Endothelial cell of umbilical vein (primary cell): ENCODE data around the gene RPL22. TPM values are rescaled to one million over a fixed set of nuclear protein-coding genes. Genes with fewer than 3 reads are reported as not detected.

Experiments used
- BruUV-seq: library from RNA; stranded (reverse); fragments of 400-500 nt; replicated peaks from 2 replicates; lab custom pipeline; 2021; lab: Mats Ljungman, UMichigan
- CTCF ChIA-PET: fragments of 300-600, 350-600 bp; sonication (Branson Sonifier 250); formaldehyde crosslinking; loops from one replicate; lab custom pipeline; 2021; ENCODE audit warnings: antibody characterized with exemption, inconsistent platforms; lab: Charles Lee
- POLR2A ChIA-PET: fragments of 300-600, 350-600 bp; sonication (Branson Sonifier 250); formaldehyde crosslinking; loops from one replicate; lab custom pipeline; 2021; ENCODE audit warnings: antibody characterized with exemption, inconsistent platforms; lab: Charles Lee
- DNase-seq: peaks from one replicate; pipeline ENCODE4 v3.0.0-alpha.2; 2011; ENCODE audit warnings: low read depth, low spot score
- FAIRE-seq: peaks from 2 replicates; lab custom pipeline; 2011; peaks lifted over from hg19 to GRCh38; lab: Jason Lieb, UNC
- H2AFZ ChIP-seq: 2 replicates; pipeline ENCODE4 v1.6.0; 2012; ENCODE audit warnings: low read depth, low read length, control low read depth, inconsistent platforms
- H3K27ac ChIP-seq: 2 replicates; pipeline ENCODE4 v1.5.1; 2011; ENCODE audit warnings: low read depth, mild to moderate bottlenecking, control low read depth, low read length, moderate library complexity; ENCODE audit not compliant: insufficient read depth
- H3K27me3 ChIP-seq, 2 experiments: 2 replicates each; pipeline versions ENCODE4 v1.6.0 to v1.6.1; 2011; ENCODE audit warnings: low read length in 2 of 2, mixed read lengths in 1 of 2; ENCODE audit not compliant: control insufficient read depth in 2 of 2, insufficient read depth in 2 of 2
- H3K36me3 ChIP-seq, 2 experiments: 2 replicates in 1 of 2; 3 replicates in 1 of 2; pipeline ENCODE4 v1.5.1; 2011; ENCODE audit warnings: low read length in 2 of 2, mild to moderate bottlenecking in 1 of 2, moderate library complexity in 1 of 2; ENCODE audit not compliant: control insufficient read depth in 2 of 2, insufficient read depth in 2 of 2; ENCODE audit errors: extremely low read depth in 1 of 2
- H3K4me1 ChIP-seq: 3 replicates; pipeline ENCODE4 v1.5.1; 2011; ENCODE audit warnings: mild to moderate bottlenecking, low read length; ENCODE audit not compliant: control insufficient read depth, insufficient read depth; ENCODE audit errors: extremely low read depth
- H3K4me2 ChIP-seq: 2 replicates; pipeline ENCODE4 v1.6.1; 2011; ENCODE audit warnings: low read length, control low read depth, mixed read lengths; ENCODE audit not compliant: insufficient read depth
- H3K4me3 ChIP-seq, 3 experiments: fragments of 200-600 bp in 1 of 3; sonication (generic), shearing (Covaris generic) in 1 of 3; replicated peaks in 1 of 3; 2 replicates each; pipeline ENCODE4 v1.5.1; 2011 to 2016; ENCODE audit warnings: control low read depth in 3 of 3, low read length in 3 of 3, mild to moderate bottlenecking in 2 of 3, inconsistent platforms in 1 of 3, low read depth in 1 of 3, moderate library complexity in 1 of 3; ENCODE audit not compliant: insufficient read depth in 1 of 3
- H3K79me2 ChIP-seq: 2 replicates; pipeline ENCODE4 v1.6.0; 2012; ENCODE audit warnings: low read length, inconsistent platforms; ENCODE audit not compliant: control insufficient read depth, insufficient read depth
- H3K9ac ChIP-seq: replicated peaks from 2 replicates; pipeline ENCODE3; 2011; ENCODE audit warnings: low read length, control low read depth; ENCODE audit not compliant: insufficient read depth; ENCODE audit errors: extremely low read depth
- H3K9me1 ChIP-seq: replicated peaks from 3 replicates; pipeline ENCODE4 v1.6.0; 2011; ENCODE audit warnings: mild to moderate bottlenecking, low read length; ENCODE audit not compliant: control insufficient read depth, insufficient read depth; ENCODE audit errors: extremely low read depth
- H3K9me3 ChIP-seq: replicated peaks from 2 replicates; pipeline ENCODE4 v1.5.1; 2012; ENCODE audit warnings: low read length, inconsistent platforms; ENCODE audit not compliant: control insufficient read depth, insufficient read depth
- H4K20me1 ChIP-seq: replicated peaks from 2 replicates; pipeline ENCODE3; 2011; ENCODE audit warnings: mild to moderate bottlenecking, low read length; ENCODE audit not compliant: control insufficient read depth, insufficient read depth; ENCODE audit errors: extremely low read depth
- CTCF ChIP-seq, 2 donors: IDR thresholded peaks; 1 replicate in 1 of 2; 2 replicates in 1 of 2; pipeline ENCODE4 v1.5.1; 2011; ENCODE audit warnings: low read length in 2 of 2, mild to moderate bottlenecking in 2 of 2, moderate library complexity in 2 of 2, control low read depth in 1 of 2, inconsistent platforms in 1 of 2, low read depth in 1 of 2; ENCODE audit not compliant: insufficient read depth in 1 of 2; ENCODE audit errors: extremely low read depth in 1 of 2
- EZH2 ChIP-seq: IDR thresholded peaks from 2 replicates; pipeline ENCODE4 v1.6.1; 2012; ENCODE audit warnings: borderline replicate concordance, low read depth, mild to moderate bottlenecking, moderate library complexity, low read length, inconsistent platforms; ENCODE audit not compliant: severe bottlenecking
- FOS ChIP-seq: IDR thresholded peaks from 2 replicates; pipeline ENCODE4 v1.6.1; 2011; ENCODE audit warnings: mild to moderate bottlenecking, low read length, moderate library complexity, borderline replicate concordance; ENCODE audit not compliant: insufficient read depth
- GATA2 ChIP-seq: IDR thresholded peaks from 2 replicates; pipeline ENCODE4 v1.7.0; 2011; ENCODE audit warnings: low read depth, mild to moderate bottlenecking, moderate library complexity, mixed read lengths, low read length; ENCODE audit not compliant: insufficient read length, insufficient read depth
- JUN ChIP-seq: IDR thresholded peaks from 2 replicates; pipeline ENCODE4 v1.6.1; 2011; ENCODE audit warnings: borderline replicate concordance, low read depth; ENCODE audit not compliant: insufficient read length, insufficient read depth
- MAX ChIP-seq: IDR thresholded peaks from 2 replicates; pipeline ENCODE4 v1.6.1; 2011; ENCODE audit not compliant: insufficient read depth, insufficient read length
- MYC ChIP-seq: IDR thresholded peaks from one replicate; pipeline ENCODE4 v1.6.1; 2011; ENCODE audit warnings: mild to moderate bottlenecking, low read depth, low read length
- POLR2A ChIP-seq: IDR thresholded peaks from 2 replicates; pipeline ENCODE4 v1.6.1; 2012; ENCODE audit warnings: low read depth, mild to moderate bottlenecking, control low read depth, low read length
- POLR2AphosphoS5 ChIP-seq: IDR thresholded peaks from 2 replicates; pipeline ENCODE4 v1.6.1; 2012; ENCODE audit warnings: low read depth, mild to moderate bottlenecking, control low read depth, low read length, moderate library complexity; ENCODE audit not compliant: insufficient read depth
- dilution Hi-C: fragments of 300-500 bp; cut with MboI; formaldehyde crosslinking; loops from one replicate; pipeline ENCODE4 v1.15.0; 2019; ENCODE audit warnings: low sequenced_read_pairs; ENCODE audit not compliant: extremely low pct_ligation_motif_present
- intact Hi-C: fragments of 100-400 bp; cut with micrococcal nuclease; formaldehyde crosslinking; loops from one replicate; pipeline ENCODE4 v1.10.0; 2022
- polyA plus RNA-seq, 4 experiments: library from polyadenylated mRNA; depleted of rRNA in 3 of 4; stranded (reverse) in 3 of 4; unstranded in 1 of 4; fragments of >200 nt; gene quantifications; 2 replicates each; pipeline versions ENCODE4 v1.2.1 to v1.2.3, GENCODE V29; 2011 to 2012; ENCODE audit warnings: missing spikeins in 1 of 4
- total RNA-seq: library from RNA; stranded (reverse); gene quantifications from 2 replicates; pipeline ENCODE4 v1.2.3, GENCODE V29; 2021

RPL22 gene
- total and polyA plus RNA-seq, 2 donors (not counting 3 experiments of a cell fraction or from before 2014, with no cell fraction given): 71.2 to 343 TPM

GRCh38 chr1:6221210-6221784, 21.9 kb upstream of the RPL22 start:
- no peak for TF ChIP-seq POLR2AphosphoS5
- no peak for TF ChIP-seq MYC
- TF ChIP-seq FOS: no peak
- intact Hi-C loops: no loop called here
- Histone ChIP-seq H3K27me3 (no peaks in the 10 kb centered on the region), H3K9me3 (no peaks in the 10 kb centered on the region), H3K4me2 (no peak overlapping the region), H3K9me1 (no peaks in the 10 kb centered on the region), H3K36me3 (peaks cover 6 to 18% of the 10 kb centered on the region in 2 experiments), H3K4me1 (no peaks in the 10 kb centered on the region), H3K27ac (no peak overlapping the region), H3K79me2 (peaks cover 1% of the 10 kb centered on the region), H3K4me3 (no peak overlapping the region), H2AFZ (no peak overlapping the region), H3K9ac (no peak overlapping the region), H4K20me1 (no peaks in the 10 kb centered on the region)
- FAIRE-seq (no peak), DNase-seq (no peak)
- CTCF ChIA-PET: interaction anchor here (1.7 to 5.3 kb wide), 2 partner anchors 15 to 16 kb away, joined by 4 to 17 read pairs; no protein-coding TSS in a partner anchor
- BruUV-seq: no TSS peak
- dilution Hi-C loops: no loop called here
- POLR2A ChIA-PET: no interaction called here

DNA sequence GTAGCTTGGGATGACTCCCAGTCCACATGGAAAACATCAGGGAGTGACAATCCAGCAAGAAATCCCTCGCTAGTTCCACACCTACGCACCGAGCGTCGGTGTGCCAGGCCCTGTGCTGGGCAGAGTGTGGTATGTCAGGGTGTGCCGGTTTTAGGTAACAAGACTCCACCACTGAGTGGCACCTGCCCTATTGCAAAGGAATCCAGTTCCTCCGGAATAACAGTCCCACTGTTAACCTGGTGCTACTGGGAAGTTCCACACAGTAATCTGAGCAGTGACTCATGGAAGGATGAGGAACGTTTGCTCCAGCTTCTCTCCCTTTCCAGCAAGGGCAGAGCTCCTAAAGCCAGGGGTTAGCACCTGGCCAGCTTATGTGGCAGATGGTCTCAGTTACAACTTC, 20.8 kb upstream of the RPL22 start:
- H2AFZ ChIP-seq: no peak overlapping the region
- POLR2A ChIA-PET: no interaction called here
- no TSS peak for BruUV-seq
- peaks cover 6 to 13% of the 10 kb centered on the region in 2 experiments for H3K36me3 ChIP-seq
- no peak overlapping the region for H3K4me2 ChIP-seq
- H3K4me3 ChIP-seq: no peak overlapping the region
- no peak overlapping the region for H3K9ac ChIP-seq
- DNase-seq (no peak), FAIRE-seq (no peak)
- no peaks in the 10 kb centered on the region for H3K27me3 ChIP-seq
- H4K20me1 ChIP-seq: no peaks in the 10 kb centered on the region
- CTCF ChIA-PET: interaction anchor here (0.8 to 5.3 kb wide), 3 partner anchors 12 to 15 kb away, joined by 3 to 17 read pairs (median 5); no protein-coding TSS in a partner anchor
- no peak overlapping the region for H3K27ac ChIP-seq
- no peaks in the 10 kb centered on the region for H3K4me1 ChIP-seq
- TF ChIP-seq JUN (no peak), EZH2 (no peak), POLR2AphosphoS5 (no peak), MYC (no peak), FOS (no peak), MAX (no peak), CTCF (IDR thresholded peaks at IDR 0.05; ENCODE audit: extremely low read depth in 1 of 2, insufficient read depth in 1 of 2, low read depth in 1 of 2, low read length in 2 of 2) (no peak), GATA2 (no peak), POLR2A (no peak)
- no peaks in the 10 kb centered on the region for H3K9me3 ChIP-seq
- H3K79me2 ChIP-seq: no peaks in the 10 kb centered on the region
- no peaks in the 10 kb centered on the region for H3K9me1 ChIP-seq
- dilution Hi-C loops: no loop called here
- intact Hi-C loops: no loop called here
